NCI-H226 (cell line): ENCODE data around the gene MPV17L.
"Not testable (repeated sequence)": the region's sequence is repeated elsewhere in the genome, so short reads cannot be mapped to it uniquely, and the experiment has no call there.

Source experiments
- DNase-seq: peaks from one replicate; pipeline ENCODE4 v3.0.0-alpha.2; 2015

MPV17L gene

DNA sequence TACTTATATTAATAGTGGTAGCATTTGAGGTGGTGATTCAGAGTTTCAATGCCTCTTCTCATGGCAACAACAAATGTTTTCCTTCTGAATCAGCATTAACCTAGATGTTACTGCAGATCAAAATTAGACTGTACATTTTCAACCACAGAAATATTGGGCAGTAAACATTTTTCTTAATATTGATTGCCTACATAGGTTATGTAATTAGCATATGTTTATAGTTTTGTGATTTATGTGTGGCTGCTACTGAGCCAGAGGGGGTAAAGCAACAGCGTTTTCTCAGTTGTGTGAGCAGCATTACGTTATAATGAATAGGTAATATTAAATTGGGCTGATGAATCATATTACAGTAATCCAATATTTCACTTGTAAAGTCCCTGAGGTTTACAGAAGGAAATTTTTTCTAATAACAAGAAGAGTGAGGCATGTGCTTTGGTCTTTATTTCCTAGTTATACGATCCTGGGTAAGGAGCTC lies 20.0 kb downstream of the MPV17L start:
- peak; percentile 14 for DNase-seq

DNA sequence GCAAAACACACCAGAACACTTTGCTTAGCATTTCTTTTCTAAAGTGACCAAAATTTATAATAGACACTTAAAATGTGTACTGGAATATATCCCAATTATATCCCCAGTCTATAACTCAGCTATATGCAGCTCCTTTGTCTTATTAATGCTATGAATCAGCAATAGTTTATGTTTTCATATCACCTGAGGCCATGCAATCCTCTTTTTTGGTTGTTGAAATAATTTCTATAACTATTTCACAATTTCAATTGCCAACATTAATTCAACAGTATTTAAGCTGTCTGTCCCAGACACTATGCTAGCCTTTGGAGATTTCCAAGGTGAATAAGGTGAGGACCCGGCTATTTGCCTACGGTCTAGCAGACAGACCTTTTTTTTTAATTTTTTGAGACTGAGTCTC lies 21.6 kb downstream of the MPV17L start:
- no peak for DNase-seq

DNA sequence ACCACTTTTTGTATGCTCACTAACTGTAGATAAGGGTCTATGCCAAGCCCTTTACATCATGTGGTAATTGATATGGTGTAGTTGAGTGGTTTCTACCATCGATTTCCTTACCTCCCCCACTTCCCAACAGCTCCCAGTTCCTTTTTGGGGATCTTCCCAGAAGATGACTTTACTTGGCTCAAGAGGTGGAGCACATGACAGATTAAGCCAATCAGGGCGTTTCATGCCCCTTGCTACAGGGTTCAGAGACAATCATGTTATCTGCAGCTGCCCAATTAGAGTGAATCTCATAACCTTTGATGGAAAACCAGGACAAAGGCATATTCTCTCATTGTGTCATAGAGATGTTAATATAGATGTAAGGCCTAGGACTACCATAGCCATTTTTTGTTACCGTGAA lies 22.7 kb downstream of the MPV17L start:
- no peak for DNase-seq

DNA sequence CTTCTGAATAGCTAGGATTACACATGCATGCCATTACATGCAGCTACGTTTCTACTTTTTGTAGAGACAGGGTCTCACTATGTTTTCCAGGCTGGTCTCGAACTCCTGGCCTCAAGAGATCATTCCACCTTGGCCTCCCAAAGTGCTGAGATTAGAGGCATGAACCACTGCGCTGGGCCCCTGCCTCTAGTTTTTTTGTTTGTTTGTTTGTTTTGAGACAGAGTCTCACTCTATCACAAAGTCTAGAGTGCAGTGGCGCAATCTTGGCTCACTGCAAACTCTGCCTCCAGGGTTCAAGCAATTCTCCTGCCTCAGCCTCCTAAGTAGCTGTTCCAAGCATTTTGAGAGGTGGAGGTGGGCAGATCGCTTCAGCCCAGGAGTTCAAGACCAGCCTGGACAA lies 26.1 kb downstream of the MPV17L start:
- not testable (repeated sequence) for DNase-seq

DNA sequence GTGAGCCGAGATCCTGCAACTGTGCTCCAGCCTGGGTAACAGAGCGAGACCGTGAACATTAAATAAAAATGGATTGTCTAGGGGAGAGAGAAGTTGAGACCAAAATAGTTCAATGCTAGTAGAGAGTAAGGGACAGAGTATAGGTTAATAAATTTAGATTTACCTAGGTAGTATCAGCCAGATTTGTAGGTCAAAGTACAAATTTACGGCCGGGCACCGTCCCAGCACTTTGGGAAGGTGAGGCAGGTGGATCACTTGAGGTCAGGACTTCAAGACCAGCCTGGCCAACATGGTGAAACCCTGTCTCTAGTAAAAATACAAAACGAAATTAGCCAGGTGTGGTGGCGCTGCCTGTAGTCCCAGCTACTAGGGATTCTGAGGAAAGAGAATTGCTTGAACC lies 26.7 kb downstream of the MPV17L start:
- DNase-seq = no peak

DNA sequence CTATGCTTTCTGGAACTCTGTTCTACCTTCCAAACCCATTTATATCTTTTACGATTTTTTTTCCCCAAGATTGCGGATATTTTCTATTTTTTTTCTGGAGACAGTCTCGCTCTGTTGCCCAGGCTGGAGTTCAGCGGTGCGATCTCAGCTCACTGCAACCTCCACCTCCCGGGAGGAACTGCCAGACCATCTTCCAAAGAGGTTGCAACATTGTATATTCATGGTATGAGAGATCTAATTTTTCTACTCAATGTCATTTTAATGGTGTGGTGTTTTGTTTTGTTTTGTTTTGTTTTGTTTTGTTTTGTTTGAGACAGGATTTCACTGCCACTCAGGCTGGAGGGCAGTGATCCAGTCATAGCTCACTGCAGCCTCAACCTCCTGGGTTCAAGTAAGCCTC lies 30.3 kb downstream of the MPV17L start:
- DNase-seq = no peak

DNA sequence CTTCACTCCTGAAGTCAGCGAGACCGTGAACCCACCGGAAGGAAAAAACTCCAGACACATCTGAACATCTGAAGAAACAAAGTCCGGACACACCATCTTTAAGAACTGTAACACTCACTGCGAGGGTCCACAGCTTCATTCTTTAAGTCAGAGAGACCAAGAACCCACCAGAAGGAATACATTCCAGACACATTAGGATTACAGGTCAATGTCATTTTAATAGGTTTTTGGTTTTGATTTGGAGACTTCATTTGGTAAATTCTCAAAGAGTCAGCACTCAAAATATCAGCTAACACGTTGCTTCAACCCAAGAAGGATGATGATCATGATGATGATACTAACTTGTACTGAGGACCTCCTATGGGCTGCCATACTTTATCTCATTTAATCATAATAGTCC lies 31.2 kb downstream of the MPV17L start:
- no peak for DNase-seq

DNA sequence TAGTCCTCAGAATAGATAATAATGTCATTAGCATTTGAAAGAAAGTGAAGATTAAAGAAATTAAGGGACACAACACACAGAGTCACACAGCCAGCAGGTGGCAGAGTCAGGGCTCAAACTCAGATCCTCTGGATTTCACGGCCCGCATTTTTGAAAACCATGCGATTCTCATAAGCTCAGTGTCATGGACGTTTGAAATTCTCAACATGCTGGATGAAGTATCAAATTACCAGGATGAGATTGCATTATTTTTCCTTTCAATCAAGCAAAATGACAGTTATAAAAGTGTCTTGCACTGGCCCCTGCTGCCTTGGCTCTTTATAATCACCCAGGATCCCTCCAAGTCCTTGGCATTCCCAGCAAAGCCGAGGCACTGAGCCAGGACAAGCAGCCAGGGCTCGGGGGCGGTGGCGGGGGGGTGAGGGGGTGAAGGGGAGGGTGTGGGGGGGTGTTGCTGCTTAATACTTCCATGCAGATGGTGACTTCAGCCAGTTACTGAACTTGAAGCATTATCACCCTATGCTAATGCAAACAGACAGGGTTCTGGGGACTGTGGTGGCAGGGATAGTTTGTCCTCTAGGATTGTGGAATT lies 32.2 kb downstream of the MPV17L start:
- no peak for DNase-seq

DNA sequence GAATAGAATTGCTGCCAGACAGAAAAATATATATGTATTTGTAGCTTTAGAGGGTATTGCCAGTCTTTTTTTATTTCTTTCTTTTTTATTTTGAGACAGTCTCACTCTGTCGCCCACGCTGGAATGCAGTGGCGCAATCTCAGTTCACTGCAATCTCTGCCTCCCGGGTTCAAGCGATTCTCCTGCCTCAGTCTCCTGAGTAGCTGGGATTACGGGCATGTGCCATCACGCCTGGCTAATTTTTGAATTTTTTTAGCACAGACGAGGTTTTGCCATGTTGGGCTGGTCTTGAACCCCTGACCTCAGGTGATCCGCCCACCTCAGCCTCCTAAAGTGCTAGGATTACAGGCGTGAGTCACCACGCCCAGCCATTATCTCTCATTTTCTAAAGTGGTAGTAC lies 35.3 kb downstream of the MPV17L start:
- not testable (repeated sequence) for DNase-seq

DNA sequence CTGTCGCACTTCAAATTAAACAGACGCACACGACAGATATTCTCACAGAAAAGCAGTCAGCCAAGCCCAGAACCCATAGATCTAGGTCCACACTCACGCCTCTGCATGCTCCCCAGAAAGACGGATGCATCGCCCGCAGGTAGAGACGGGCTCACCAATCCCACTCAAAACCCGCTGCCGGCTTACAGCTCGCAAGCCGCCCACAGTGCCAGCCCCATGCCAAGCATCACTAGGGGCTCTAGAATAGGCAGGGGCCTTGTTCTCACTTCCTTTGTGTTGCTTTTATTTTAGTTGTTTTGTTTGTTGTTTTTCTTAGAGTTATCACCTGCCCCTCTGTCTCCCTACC lies 38.5 kb downstream of the MPV17L start:
- DNase-seq = no peak

DNA sequence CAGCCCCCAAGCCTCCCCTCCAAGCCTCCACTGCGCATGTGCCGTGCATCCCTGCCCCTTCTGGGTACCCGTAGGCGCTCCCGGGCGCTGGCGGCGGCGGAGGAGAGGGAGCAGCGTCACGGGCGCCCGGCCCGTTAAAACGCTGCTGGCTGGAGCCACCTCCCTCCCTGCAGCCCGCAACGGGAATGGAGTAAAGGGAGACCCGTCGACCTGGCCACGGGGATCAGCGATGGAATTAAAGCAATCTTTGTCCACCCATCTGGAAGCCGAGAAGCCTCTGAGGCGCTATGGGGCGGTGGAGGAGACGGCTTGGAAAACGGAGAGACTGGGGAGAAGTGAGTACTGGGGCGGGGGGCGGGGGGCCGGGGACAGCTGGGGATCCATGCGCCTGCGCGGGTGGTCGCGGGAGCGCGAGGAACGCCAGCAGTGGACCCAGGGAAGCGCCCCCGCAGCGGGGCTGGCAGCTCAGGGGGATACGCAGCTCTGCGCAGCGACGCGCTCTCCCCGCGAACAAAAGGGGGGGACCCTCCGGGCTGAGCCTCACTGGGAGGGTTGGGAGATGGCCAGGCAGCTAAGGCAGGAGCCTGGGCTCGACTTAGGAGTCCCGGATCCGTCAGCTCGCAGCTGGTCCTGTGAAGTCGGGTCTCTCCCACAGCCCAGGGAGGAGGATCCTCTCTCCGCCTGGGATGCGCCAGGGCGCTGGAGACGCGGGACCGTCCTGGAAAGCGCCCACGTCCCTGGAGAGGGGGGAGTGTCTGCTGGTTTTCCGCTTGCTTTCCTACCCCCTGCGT lies 39.1 kb downstream of the MPV17L start, which contains the start of gene BMERB1:
BMERB1 (plus strand) TSS at position 164 of the 791 bp plus-strand sequence; CDS start at position 230, 66 bp downstream.
- DNase-seq = no peak

DNA sequence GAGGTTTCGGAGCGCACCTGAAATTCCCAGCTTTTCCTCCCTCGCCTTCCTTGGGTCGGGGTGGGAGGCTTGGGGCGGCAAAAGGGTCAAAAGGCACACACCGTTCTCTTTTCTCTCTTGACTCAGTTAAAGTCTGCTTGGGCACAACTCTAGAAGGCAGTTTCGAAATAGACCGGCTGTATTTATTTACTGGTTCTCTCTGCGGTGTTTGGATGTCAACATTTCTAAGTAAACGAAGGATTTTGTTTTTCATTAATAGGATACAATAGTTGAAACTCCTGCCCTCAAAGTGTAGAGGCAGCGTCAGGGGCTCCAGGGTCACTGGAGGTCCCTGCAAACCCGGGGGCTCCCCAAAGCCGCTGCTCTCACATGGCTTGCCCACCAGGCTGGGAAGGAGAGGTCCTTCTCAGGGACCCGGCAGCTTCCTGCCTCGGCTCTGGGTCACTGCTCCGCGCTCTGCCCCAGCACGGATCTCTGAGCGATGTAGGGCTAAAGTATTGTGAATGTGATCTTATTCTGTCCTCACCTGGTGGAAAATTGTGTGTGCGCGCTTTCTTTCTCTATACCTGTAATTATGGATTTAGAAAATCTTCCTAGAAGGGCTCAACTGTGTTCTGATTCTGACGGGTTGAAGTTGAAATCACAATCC lies 39.8 kb downstream of the MPV17L start:
- no peak for DNase-seq

DNA sequence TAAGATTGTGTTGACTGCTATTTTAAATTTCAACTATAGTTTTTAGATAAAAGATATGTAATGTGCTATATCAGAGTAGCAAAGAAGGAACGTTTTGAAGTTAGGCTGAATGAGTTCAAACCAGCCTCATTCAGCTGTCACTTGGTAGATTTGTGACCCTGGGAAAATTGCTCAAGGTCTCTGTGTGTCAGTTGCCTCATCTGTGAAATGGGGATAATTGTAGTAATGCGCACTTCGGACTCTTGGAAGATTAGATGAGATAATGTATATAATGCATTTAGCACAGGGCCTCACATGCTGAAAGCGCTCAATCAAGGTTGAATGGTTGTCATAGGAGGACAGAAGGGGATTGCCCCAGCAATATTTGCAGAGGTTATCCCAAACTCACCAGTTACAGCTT lies 43.5 kb downstream of the MPV17L start:
- no peak for DNase-seq

DNA sequence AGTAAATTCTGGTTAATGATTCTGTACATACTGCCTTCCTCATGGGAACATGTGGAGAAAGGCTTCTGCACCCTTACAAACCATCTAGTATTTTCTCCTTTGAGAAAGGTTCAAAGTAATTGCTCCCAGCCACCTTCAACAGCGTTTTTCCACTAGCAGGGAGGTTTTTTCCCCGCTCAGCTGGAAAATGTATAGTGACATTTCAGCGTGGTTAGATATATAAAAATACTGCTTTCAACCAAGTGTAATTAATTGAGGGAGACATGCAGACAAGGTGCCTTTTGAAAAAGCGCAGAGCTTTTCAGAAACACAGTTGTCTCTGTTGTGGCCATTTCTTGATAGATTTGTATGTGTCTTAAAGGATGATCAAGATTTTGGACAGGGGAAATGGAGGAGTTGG lies 44.0 kb downstream of the MPV17L start:
- no peak for DNase-seq

DNA sequence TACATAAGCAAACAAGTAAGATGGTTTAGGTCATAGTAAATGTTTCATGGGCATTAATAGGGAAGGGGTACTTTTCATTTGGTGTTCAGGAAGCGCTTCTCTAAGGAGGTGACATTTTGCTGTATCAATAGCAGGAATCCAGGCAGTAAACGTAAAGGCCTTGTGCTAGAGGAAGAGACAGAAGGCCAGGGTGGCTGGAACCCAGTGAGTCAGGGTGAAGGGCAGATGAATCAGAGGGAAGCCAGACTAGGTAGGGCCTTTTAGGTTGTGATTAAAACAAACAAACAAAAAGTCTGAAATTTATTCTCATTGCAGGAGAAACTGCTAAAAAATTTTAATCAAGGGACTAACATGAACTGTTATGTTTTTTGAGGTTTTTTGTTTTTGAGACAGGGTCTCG lies 45.3 kb downstream of the MPV17L start:
- no peak for DNase-seq

DNA sequence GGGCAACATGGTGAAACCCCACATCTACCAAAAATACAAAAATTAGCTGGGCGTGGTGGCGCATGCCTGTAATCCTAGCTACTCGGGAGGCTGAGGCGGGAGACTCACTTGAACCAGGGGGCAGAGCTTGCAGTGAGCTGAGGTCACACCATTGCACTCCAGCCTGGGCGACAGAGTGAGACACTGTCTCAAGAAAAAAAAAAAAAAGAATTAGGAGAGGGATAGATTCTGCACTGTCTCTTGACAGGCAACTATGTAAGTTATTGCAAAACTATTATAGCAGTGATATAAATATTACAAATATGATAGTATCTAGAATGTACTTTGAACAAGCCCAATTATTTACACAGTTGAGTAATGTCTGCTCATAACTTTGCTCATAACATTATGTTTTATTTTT lies 46.6 kb downstream of the MPV17L start:
- DNase-seq = not testable (repeated sequence)

DNA sequence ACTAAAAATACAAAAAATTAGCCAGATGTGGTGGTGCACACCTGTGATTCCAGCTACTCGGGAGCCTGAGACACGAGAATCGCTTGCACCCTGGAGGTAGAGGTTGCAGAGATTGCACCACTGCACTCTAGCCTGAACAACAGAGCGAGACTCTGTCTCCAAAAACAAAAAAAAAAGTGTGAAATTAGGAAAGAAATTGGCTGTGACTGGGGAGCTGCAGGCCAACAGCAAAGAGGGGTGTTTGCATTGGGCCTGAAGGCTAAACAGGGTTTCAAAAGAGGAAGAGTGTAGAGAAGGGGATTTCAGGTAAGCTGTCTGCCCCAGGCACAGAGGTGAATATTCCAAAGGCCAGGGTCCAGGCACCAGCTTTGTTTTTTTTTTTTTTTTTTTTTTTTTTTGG lies 48.2 kb downstream of the MPV17L start:
- no peak for DNase-seq

DNA sequence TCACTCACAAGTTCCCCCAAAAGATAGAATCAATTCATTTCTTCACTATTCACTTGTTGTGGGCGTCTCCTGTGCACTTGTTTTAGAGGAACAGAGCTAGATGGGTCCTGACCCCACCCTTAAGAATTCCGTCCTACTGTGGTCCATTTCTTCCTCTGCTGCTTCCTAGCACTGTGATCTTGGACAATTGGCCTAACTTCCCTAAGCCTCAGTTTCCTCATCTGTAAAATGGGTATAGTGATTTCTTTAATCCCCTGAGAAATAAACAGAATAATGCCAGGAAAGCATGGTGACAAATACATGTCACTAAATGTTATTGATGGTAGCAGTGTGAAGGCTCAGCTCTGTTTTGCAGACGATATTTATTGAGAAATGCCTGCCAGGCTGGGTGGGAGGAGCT lies 48.7 kb downstream of the MPV17L start:
- no peak for DNase-seq

DNA sequence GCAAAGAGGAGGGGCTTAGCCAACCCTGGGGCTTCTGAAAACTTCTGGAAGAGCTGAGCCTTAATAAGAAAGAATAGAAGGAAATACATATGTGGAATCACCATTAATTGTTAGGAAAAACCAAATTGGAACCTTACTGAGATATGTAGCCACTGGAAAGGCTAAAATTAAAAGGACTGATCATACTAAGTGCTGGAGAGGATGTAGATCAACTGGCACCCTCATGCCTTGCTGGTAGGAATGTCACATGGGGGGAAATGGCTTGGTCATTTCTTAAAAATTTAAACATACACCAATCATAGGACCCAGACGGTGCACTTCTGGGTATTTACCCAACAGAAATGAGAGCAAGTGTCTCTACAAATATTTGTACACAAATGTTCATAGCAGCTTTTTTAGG lies 49.9 kb downstream of the MPV17L start:
- no peak for DNase-seq

DNA sequence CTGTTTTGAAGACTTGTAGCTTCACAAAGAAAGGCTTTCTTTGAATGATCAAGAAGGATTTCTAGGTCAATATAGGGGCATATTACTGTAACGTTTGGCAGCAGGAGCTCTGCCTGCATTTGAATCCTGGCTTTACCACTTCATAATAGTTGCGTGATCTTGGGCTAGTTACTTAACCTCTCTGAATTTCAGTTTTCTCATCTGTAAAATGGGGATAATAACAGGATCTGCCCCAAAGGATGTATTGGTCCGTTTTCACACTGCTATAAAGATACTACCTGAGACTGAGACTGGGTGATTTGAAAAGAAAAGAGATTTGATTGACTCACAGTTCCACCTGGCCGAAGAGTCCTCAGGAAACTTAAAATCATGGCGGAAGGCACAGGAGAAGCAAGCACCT lies 51.3 kb downstream of the MPV17L start:
- no peak for DNase-seq

DNA sequence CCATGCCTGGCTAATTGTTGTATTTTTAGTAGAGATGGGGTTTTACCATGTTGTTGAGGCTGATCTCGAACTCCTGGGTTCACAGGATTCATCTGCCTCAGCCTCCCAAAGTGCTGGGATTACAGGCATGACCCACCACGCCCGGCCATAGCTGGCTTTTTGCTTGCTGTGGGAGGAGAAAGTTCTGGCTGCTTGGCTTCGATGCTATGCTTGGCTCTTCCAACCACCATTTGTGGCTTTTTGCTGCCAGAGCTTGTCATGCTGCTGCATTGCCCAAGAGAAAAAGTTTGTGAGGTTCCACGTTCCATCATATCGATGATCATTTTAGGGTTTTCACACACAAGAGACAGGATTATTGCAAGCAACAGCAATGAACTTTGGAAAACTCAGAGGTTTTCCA lies 55.1 kb downstream of the MPV17L start:
- DNase-seq = no peak

DNA sequence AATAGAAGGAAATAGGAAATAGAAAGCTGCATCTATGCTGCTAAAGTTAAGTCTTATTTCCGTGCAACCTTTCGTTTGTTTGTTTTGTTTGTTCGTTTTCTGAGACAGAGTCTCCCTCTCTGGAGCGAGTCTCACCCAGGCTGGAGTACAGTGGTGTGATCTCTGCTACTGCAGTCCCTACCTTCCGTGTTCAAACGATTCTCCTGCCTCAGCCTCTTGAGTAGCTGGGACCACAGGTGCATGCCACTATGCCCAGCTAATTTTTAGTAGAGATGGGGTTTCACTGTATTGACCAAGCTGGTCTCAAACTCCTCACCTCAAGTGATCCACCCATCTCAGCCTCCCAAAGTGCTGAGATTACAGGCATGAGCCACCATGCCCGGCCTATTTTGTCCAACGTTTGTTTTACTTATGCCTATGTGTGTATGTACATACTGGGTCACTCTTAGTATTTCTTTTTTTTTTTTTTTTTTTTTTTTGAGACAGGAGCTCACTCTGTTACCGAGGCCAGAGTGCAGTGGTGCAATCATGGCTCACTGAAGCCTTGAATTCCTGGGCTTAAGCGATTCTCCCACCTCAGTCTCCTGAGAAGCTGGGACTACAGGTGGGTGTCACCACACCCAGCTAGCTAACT lies 55.7 kb downstream of the MPV17L start:
- DNase-seq = no peak

DNA sequence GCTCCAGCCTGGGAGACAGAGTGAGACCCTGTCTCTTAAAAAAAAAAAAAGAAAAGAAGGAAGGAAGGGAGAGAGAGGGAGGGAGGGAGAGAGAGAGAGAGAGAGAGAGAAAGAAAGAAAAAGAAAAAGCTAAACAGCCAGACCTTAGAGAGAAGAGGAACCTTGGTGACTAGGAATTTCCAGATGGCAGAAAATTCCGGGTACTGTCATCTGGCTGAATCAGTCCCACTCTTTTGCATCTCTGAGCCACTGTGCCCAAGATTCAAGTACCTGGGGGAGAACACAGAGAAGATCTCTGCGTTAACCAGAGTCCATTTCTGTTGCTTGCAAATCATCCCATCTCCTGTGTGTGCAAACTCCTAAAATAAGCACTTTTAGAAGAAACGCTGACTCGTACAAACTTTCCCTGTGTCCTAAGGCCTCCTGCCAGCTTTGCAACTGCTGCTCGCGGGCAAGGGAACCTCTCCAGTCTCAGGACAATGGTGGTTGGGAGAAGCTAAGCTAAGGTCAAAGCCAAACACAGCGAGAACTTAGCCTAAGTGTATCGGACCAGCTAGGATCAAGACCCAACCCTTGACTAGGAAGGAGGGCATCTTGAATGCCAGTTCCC lies 56.8 kb downstream of the MPV17L start:
- no peak for DNase-seq
